HG03378 (cell line): ENCODE results near the gene ACAD10.

Experiments
- ATAC-seq: cut with Tn5 transposase; IDR thresholded peaks from one replicate; pipeline ENCODE4 v1.9.1; 2021; ENCODE audit warnings: mild to moderate bottlenecking, moderate library complexity; ENCODE audit not compliant: unreplicated experiment

The ACAD10 gene

DNA sequence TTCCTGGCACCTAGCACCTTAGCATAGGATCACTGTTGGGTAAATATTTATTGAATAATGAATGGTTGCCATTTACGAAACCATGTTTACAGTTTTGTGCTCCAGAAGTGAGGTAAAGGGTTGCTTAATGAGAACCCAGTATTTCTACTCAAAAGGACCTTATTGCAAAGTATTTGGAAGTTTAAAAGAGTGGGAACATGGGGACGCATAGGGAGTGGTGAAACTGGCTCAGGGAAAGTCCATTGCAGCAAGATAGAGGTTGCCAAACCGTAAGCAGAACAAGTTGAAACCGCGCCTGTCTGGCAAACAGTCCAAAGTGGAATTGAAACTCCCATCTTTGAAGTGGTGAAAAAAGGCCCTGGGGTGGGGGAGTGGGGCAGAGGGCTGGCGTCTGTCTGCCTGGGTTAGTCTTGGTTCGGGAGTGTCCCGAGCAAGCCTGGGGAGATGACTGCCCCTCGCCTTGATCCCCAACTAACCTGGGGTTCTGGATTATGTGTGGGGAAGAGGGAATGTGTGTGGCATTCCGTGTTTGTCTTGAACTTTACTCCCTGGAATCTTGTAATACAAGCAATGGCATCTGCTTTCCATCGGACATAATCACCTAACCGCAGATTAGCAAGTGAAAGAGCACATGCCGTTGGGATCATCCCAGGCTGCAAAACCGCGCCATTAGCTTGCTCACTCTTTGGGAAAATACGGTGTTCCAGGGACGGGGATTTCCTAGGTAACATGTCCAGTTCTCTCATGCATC lies 88.1 kb downstream of the ACAD10 start:
- no peak for ATAC-seq

- ATAC-seq = peak; percentile 58
Observed at GRCh38 chr12:111775205-111776193, 89.6 kb downstream of the ACAD10 start.

DNA sequence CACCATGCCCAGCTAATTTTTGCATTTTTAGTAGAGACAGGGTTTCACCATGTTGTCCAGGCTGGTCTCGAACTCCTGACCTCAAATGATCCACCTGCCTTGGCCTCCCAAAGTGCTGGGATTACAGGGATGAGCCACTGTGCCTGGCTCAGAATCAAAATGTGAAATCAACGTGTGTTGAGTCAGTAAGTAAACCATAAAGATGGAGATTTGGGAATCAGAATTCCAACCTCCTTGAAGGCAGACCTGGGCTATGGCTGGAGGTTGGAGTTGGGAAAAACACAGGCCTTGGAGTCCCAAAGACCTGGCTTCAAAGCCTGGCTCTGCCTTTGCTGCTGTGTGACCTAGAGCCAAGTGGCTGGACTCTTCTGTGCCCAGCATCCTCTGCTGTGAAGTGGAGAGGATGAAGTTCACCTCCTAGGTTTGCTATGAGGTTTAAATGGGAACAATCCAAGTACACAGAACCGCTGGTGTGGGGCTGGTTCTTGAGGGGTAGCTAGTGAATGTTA lies 91.0 kb downstream of the ACAD10 start:
- no peak for ATAC-seq

- ATAC-seq = no peak
Observed at GRCh38 chr12:111777345-111778045, 91.6 kb downstream of the ACAD10 start.

- ATAC-seq = no peak
Observed at GRCh38 chr12:111780166-111780565, 94.3 kb downstream of the ACAD10 start.

DNA sequence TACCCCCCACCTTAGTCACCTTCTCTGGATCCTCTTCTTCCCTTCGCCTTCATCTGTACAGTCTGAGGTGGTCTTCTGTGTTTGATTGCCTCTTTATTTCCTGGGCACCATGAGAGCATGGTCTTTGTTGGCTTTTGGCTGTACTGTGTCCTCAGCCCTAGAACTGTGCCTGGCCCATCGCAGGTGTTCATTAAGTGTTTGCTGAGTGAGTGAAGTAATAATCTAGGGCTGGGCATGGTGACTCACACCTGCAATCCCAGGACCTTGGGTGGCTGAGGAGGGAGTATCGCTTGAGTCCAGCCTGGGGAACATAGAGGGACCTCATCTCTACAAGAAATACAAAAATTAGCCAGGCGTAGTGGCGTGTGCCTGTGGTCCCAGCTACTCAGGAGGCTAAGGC lies 94.8 kb downstream of the ACAD10 start:
- no peak for ATAC-seq

- ATAC-seq = no peak
Observed at GRCh38 chr12:111781085-111781658, 95.3 kb downstream of the ACAD10 start.

- ATAC-seq = no peak
Observed at GRCh38 chr12:111783046-111783445, 97.2 kb downstream of the ACAD10 start.

GRCh38 chr12:111784953-111785352 lies 99.1 kb downstream of the ACAD10 start:
- no peak for ATAC-seq

DNA sequence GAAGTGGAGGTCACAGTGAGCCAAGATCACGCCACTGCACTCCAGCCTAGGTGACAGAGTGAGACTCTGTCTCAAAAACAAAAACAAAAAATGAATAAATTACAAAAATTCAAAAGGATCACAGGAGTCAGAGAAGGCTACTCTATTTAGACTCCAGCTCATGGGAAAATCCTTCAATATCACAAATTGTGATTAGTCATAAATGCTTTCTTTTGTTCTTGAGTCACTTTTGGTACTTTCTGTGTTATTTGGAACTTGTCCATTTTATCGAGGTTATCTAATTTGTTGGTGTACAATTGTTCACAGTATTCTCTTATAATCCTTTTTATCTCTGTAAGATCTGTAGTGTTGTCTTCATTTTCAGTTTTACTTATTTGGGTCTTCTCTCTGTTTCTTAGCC lies 99.8 kb downstream of the ACAD10 start:
- ATAC-seq = no peak

DNA sequence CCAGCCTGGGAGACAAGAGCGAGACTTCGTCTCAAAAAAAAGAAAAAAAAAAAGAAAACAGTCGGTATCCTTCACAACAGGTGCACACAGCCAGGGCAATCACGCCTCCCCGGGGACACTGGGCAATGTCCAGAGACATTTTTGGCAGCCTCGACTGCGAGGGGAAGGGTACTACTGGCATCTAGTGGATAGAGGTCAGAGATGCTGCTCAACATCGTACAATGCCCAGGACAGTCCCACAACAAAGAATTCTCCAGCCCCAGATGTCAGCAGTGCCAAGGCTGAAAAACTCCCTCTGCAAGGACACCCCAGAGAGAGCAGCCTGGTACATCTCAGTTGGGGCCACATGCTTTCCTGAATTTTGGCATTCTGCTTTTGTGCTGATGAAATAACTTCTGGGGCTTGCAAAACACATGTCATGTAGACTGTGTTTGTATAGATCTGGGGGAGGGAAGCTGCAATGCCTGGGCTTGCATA lies 102.4 kb downstream of the ACAD10 start:
- no peak for ATAC-seq

DNA sequence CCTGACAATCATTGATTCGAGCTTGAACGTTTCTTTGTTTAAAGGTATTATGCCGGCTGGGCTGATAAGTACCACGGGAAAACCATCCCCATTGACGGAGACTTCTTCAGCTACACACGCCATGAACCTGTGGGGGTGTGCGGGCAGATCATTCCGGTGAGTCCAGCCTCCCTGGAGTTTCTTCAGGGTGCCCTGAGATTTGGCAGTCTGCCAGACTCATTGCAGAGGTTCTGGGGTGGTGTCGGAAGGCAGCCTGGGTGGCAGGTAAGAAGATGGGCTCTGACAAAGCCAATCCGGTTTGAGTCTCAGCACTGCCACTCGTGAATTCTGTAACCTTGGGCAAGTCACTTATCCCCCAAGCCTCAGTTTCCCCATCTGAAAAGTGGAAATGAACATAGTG lies 103.9 kb downstream of the ACAD10 start:
- ATAC-seq = no peak

- no peak for ATAC-seq
Observed at GRCh38 chr12:111791507-111791906, 105.7 kb downstream of the ACAD10 start.

DNA sequence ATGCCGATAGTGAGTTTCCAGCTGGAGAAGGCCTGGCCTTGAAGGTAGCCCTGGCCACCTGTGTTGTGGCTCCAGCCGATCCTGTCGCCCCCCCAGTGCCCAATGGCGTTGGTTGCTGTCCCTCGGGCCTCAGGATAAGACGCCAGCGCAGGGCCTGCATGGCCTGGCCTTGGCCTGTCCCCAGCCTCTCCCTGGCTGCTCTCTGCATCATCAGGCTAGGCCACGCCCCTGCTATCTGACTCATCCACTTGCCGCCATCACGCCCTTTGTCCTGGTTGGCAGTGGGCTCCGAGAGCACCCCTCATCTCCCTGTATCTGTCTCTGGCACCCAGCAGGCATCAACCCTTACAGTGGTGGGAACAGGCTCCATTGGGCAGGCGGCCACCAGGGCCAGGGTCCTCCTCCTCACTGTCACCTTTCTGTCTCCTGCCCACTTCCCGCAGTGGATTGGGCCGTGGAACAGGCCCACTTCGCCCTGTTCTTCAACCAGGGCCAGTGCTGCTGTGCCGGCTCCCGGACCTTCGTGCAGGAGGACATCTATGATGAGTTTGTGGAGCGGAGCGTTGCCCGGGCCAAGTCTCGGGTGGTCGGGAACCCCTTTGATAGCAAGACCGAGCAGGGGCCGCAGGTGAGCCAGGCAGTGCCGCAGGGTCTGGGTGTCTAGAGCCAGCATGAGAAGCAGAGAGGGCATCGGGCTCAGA lies 106.5 kb downstream of the ACAD10 start:
- no peak for ATAC-seq

- no peak for ATAC-seq
Observed at GRCh38 chr12:111792856-111793235, 107.0 kb downstream of the ACAD10 start.

GRCh38 chr12:111798182-111798581 lies 112.3 kb downstream of the ACAD10 start:
- no peak for ATAC-seq

GRCh38 chr12:111799758-111800157 lies 113.9 kb downstream of the ACAD10 start:
- ATAC-seq = no peak

- ATAC-seq = no peak
Observed at GRCh38 chr12:111803038-111803626, 117.3 kb downstream of the ACAD10 start.

GRCh38 chr12:111803851-111804250 lies 118.0 kb downstream of the ACAD10 start:
- ATAC-seq = no peak

DNA sequence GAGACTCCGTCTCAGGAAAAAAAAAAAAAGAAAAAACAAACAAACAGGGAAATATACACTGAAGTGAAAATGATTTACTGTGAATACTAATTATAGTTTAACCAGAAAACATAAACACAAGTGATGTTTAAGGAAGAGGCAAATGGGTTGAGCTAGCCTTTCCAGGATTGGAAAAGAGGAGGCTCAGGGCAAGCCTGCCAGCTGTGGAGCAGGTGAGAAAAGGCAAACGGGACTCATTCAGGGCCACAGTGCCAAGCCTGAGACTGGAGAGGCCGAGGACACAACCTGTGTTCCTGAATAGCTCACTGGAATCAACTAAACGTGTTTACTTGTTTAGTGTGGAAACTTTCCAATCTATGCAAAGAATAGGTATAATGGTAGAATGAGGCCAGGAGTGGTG lies 120.5 kb downstream of the ACAD10 start:
- no peak for ATAC-seq
